Neural progenitor cell (in vitro differentiated cells): ENCODE measurements around the gene WDR55. TPM values are rescaled to one million over a fixed set of nuclear protein-coding genes. Genes with fewer than 3 reads are reported as not detected.

Source experiments
- DNase-seq: peaks from one replicate; pipeline ENCODE4 v3.0.0-alpha.2; 2016; ENCODE audit warnings: low spot score
- H2AFZ ChIP-seq: fragments of 200-600 bp; sonication (generic); replicated peaks from 2 replicates; pipeline ENCODE4 v1.6.1; 2016; ENCODE audit warnings: antibody characterized with exemption
- H3F3A ChIP-seq: fragments of 200-600 bp; sonication (generic); 2 replicates; pipeline ENCODE4 v1.6.1; 2016; ENCODE audit warnings: antibody characterized with exemption, low read depth
- H3K27ac ChIP-seq: fragments of 200-600 bp; sonication (generic); 2 replicates; pipeline ENCODE4 v1.5.1; 2016; ENCODE audit warnings: mild to moderate bottlenecking
- H3K27me3 ChIP-seq: fragments of 200-600 bp; sonication (generic); 2 replicates; pipeline ENCODE4 v1.6.1; 2016; ENCODE audit warnings: mild to moderate bottlenecking, moderate library complexity
- H3K36me3 ChIP-seq: fragments of 200-600 bp; sonication (generic); 2 replicates; pipeline ENCODE4 v1.5.1; 2016
- H3K4me1 ChIP-seq: fragments of 200-600 bp; sonication (generic); 2 replicates; pipeline ENCODE4 v1.6.1; 2016; ENCODE audit warnings: mixed run types
- H3K4me2 ChIP-seq: fragments of 200-600 bp; sonication (generic); 2 replicates; pipeline ENCODE4 v1.6.1; 2016
- H3K4me3 ChIP-seq: fragments of 200-600 bp; sonication (generic); 2 replicates; pipeline ENCODE4 v1.5.1; 2016
- H3K79me2 ChIP-seq: fragments of 200-600 bp; sonication (generic); 2 replicates; pipeline ENCODE4 v1.6.1; 2016; ENCODE audit warnings: low read depth
- H3K9ac ChIP-seq: fragments of 200-600 bp; sonication (generic); 2 replicates; pipeline ENCODE4 v1.6.1; 2016
- H3K9me3 ChIP-seq: fragments of 200-600 bp; sonication (generic); 2 replicates; pipeline ENCODE4 v1.5.1; 2016; ENCODE audit warnings: low read depth
- H4K20me1 ChIP-seq: fragments of 200-600 bp; sonication (generic); 2 replicates; pipeline ENCODE4 v1.6.1; 2016; ENCODE audit warnings: low read depth
- H3K27ac Mint-ChIP-seq: 3 replicates; pipeline ENCODE4 v1.8.0; 2021; ENCODE audit warnings: mixed read lengths
- H3K27me3 Mint-ChIP-seq: 2 replicates; pipeline ENCODE4 v1.8.0; 2022; ENCODE audit warnings: low read depth, mild to moderate bottlenecking, inconsistent platforms, moderate library complexity, mixed read lengths; ENCODE audit not compliant: insufficient read depth
- H3K36me3 Mint-ChIP-seq: 3 replicates; pipeline ENCODE4 v1.8.0; 2021; ENCODE audit warnings: mixed read lengths
- H3K4me1 Mint-ChIP-seq: 3 replicates; pipeline ENCODE4 v1.8.0; 2021; ENCODE audit warnings: mixed read lengths
- H3K4me3 Mint-ChIP-seq: 3 replicates; pipeline ENCODE4 v1.8.0; 2021; ENCODE audit warnings: mild to moderate bottlenecking, moderate library complexity, mixed read lengths
- H3K9me3 Mint-ChIP-seq: 3 replicates; pipeline ENCODE4 v1.8.0; 2020; ENCODE audit warnings: mixed read lengths
- CTCF ChIP-seq: fragments of 200-600 bp; sonication (generic); IDR thresholded peaks from 2 replicates; pipeline ENCODE4 v1.5.1; 2017; ENCODE audit warnings: antibody characterized with exemption, mild to moderate bottlenecking
- EZH2 ChIP-seq: fragments of 200-600 bp; sonication (generic); IDR thresholded peaks from 2 replicates; pipeline ENCODE4 v1.6.1; 2017; ENCODE audit warnings: antibody characterized with exemption, mild to moderate bottlenecking, moderate library complexity
- EZH2phosphoT487 ChIP-seq: fragments of 200-600 bp; sonication (generic); IDR thresholded peaks from 2 replicates; pipeline ENCODE4 v1.6.1; 2017; ENCODE audit warnings: antibody characterized with exemption
- total RNA-seq: library from RNA; depleted of rRNA; stranded (reverse); fragments of >200 nt; gene quantifications from 2 replicates; pipeline ENCODE4 v1.2.3, GENCODE V29; 2015; ENCODE audit warnings: low replicate concordance

WDR55 gene
- total RNA-seq, 1 donor from 2014 or later, result 6.9 TPM

- Mint-ChIP-seq H3K4me1 (peaks cover 17% of the 10 kb centered on the region), H3K27ac (peak overlapping the region; percentile 76), H3K9me3 (no peaks in the 10 kb centered on the region), H3K27me3 (no peaks in the 10 kb centered on the region), H3K36me3 (peaks cover 2% of the 10 kb centered on the region), H3K4me3 (peak overlapping the region; percentile 98)
- Histone ChIP-seq H3K79me2 (peaks cover 48% of the 10 kb centered on the region), H3K27me3 (no peaks in the 10 kb centered on the region), H2AFZ (peak overlapping the region; percentile 92), H3K9ac (peak overlapping the region; percentile 61), H3F3A (peaks cover 12% of the 10 kb centered on the region), H3K27ac (no peak overlapping the region), H3K4me3 (peak overlapping the region; percentile 79), H4K20me1 (peaks cover 11% of the 10 kb centered on the region), H3K9me3 (no peaks in the 10 kb centered on the region), H3K36me3 (no peaks in the 10 kb centered on the region), H3K4me1 (no peaks in the 10 kb centered on the region), H3K4me2 (peak overlapping the region; percentile 82)
- no peak for DNase-seq
- TF ChIP-seq CTCF (no peak), EZH2 (no peak), EZH2phosphoT487 (no peak)
Measured at GRCh38 chr5:140690376-140690932, 25.8 kb downstream of the WDR55 start.

GRCh38 chr5:140690941-140691924, 26.5 kb downstream of the WDR55 start, which contains the start of the genes HARS1 and HARS2:
Gene HARS1 (minus strand): TSS chr5:140691370. CDS start chr5:140691304, 66 bp downstream.
Gene HARS2 (plus strand): TSS chr5:140691455. CDS start chr5:140691649, 194 bp downstream.
- Histone ChIP-seq H3K4me1 (no peaks in the 10 kb centered on the region), H3K27ac (peak within 1 kb of the TSS; percentile 87), H3K27me3 (no peaks in the 10 kb centered on the region), H4K20me1 (peaks cover 11% of the 10 kb centered on the region), H3K9me3 (no peaks in the 10 kb centered on the region), H3K36me3 (no peaks in the 10 kb centered on the region), H3K4me3 (peak within 1 kb of the TSS; percentile 79), H3K4me2 (peak within 1 kb of the TSS; percentile 82), H3F3A (peaks cover 12% of the 10 kb centered on the region), H3K79me2 (peaks cover 48% of the 10 kb centered on the region), H2AFZ (peak within 1 kb of the TSS; percentile 92), H3K9ac (peak within 1 kb of the TSS; percentile 61)
- no peaks in the 10 kb centered on the region for H3K9me3 Mint-ChIP-seq
- DNase-seq, result peak; percentile 94
- no peak for TF ChIP-seq EZH2phosphoT487
- TF ChIP-seq EZH2, result no peak
- no peak for TF ChIP-seq CTCF
- peak within 1 kb of the TSS; percentile 98 for H3K4me3 Mint-ChIP-seq
- H3K36me3 Mint-ChIP-seq, result peaks cover 7% of the 10 kb centered on the region
- no peaks in the 10 kb centered on the region for H3K27me3 Mint-ChIP-seq
- H3K4me1 Mint-ChIP-seq, result peaks cover 17% of the 10 kb centered on the region
- peak within 1 kb of the TSS; percentile 76 for H3K27ac Mint-ChIP-seq

- H3K27me3 ChIP-seq, result no peaks in the 10 kb centered on the region
- Mint-ChIP-seq H3K27ac (no peak overlapping the region), H3K4me3 (no peak overlapping the region), H3K9me3 (no peaks in the 10 kb centered on the region), H3K36me3 (peaks cover 25% of the 10 kb centered on the region), H3K4me1 (peaks cover 17% of the 10 kb centered on the region), H3K27me3 (no peaks in the 10 kb centered on the region)
- H2AFZ ChIP-seq, result no peak overlapping the region
- no peak for DNase-seq
- no peak overlapping the region for H3K4me3 ChIP-seq
- H3K36me3 ChIP-seq, result no peaks in the 10 kb centered on the region
- peaks cover 37% of the 10 kb centered on the region for H3K79me2 ChIP-seq
- no peaks in the 10 kb centered on the region for H3K9me3 ChIP-seq
- TF ChIP-seq CTCF, result no peak
- TF ChIP-seq EZH2phosphoT487, result no peak
- TF ChIP-seq EZH2, result no peak
- peaks cover 15% of the 10 kb centered on the region for H3F3A ChIP-seq
- no peak overlapping the region for H3K27ac ChIP-seq
- no peak overlapping the region for H3K4me2 ChIP-seq
- H3K4me1 ChIP-seq, result no peaks in the 10 kb centered on the region
- peaks cover 11% of the 10 kb centered on the region for H4K20me1 ChIP-seq
- no peak overlapping the region for H3K9ac ChIP-seq
Measured at GRCh38 chr5:140694276-140694675, 29.6 kb downstream of the WDR55 start.
